HG03442 (cell line): ENCODE measurements around the gene KSR2.

Experiments
- ATAC-seq: cut with Tn5 transposase; IDR thresholded peaks from one replicate; pipeline ENCODE4 v1.9.1; 2021; ENCODE audit warnings: mild to moderate bottlenecking, moderate library complexity; ENCODE audit not compliant: unreplicated experiment

Gene KSR2

GRCh38 chr12:117551665-117552064 is 417.1 kb downstream of the KSR2 start:
- ATAC-seq: no peak

- no peak for ATAC-seq
These were observed 421.6 kb downstream of the KSR2 start for GRCh38 chr12:117547209-117547608.

GRCh38 chr12:117545216-117545615 is 423.6 kb downstream of the KSR2 start:
- no peak for ATAC-seq

- ATAC-seq: no peak
These were observed 428.8 kb downstream of the KSR2 start for GRCh38 chr12:117540011-117540410.

- no peak for ATAC-seq
These were observed 429.9 kb downstream of the KSR2 start for GRCh38 chr12:117538926-117539325.

- ATAC-seq: no peak
These were observed 430.6 kb downstream of the KSR2 start for GRCh38 chr12:117538032-117538690.

GRCh38 chr12:117533687-117534086 is 435.1 kb downstream of the KSR2 start:
- ATAC-seq: no peak

- ATAC-seq: no peak
These were observed 438.0 kb downstream of the KSR2 start for GRCh38 chr12:117530796-117531195.

- no peak for ATAC-seq
These were observed 440.3 kb downstream of the KSR2 start for GRCh38 chr12:117528538-117528937.

GRCh38 chr12:117527479-117527855 is 441.3 kb downstream of the KSR2 start:
- no peak for ATAC-seq

GRCh38 chr12:117526757-117527478 is 441.9 kb downstream of the KSR2 start:
- ATAC-seq: no peak

- no peak for ATAC-seq
These were observed 443.0 kb downstream of the KSR2 start for GRCh38 chr12:117525766-117526165.

- no peak for ATAC-seq
These were observed 444.0 kb downstream of the KSR2 start for GRCh38 chr12:117524806-117525205.

GRCh38 chr12:117523971-117524370 is 444.8 kb downstream of the KSR2 start:
- no peak for ATAC-seq

- ATAC-seq: no peak
These were observed 446.2 kb downstream of the KSR2 start for GRCh38 chr12:117522559-117522958.

GRCh38 chr12:117521867-117522266 is 446.9 kb downstream of the KSR2 start:
- ATAC-seq: no peak

- no peak for ATAC-seq
These were observed 447.4 kb downstream of the KSR2 start for GRCh38 chr12:117521346-117521745.

GRCh38 chr12:117518594-117519270 is 450.1 kb downstream of the KSR2 start:
- no peak for ATAC-seq

GRCh38 chr12:117517219-117517739 is 451.5 kb downstream of the KSR2 start:
- no peak for ATAC-seq

- ATAC-seq: no peak
These were observed 452.8 kb downstream of the KSR2 start for GRCh38 chr12:117516034-117516433.

- ATAC-seq: no peak
These were observed 454.8 kb downstream of the KSR2 start for GRCh38 chr12:117514016-117514415.

- ATAC-seq: no peak
These were observed 455.4 kb downstream of the KSR2 start for GRCh38 chr12:117513353-117513752.
